ENCODE data around the gene EIF3D. TPM values are rescaled to one million over a fixed set of nuclear protein-coding genes. Genes with fewer than 3 reads are reported as not detected.
A peak's percentile ranks its signal among the peaks of the same experiment; 100 is the strongest.

The EIF3D gene
- total and polyA plus RNA-seq, 2 experiments from 2014 or later: 148 to 381 TPM

DNA sequence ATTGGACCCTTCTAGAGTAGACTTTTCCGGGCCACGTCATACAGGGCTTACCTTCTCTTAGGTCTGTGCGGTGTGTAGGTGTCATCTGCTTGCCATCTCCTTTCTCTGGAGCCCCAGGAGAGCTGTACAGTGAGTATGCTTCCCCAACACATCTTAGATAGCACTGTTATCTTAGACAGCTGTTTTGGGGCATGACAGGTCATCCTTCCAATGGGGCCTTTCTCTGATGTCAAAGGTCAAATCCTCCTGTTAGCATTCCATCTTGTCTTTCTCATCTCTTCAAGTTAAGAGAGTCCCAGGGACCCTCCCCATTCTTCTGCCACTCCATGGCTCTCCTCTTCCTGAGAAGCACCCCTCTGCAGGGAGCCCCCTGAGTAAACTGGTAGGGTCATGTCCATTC, 31.0 kb upstream of the EIF3D start (continued):
- TF ChIP-seq CREB1 (CRISPR knock-in tag; IDR thresholded peaks at IDR 0.05; ENCODE audit: low read depth): no peak
- TF ChIP-seq, protein P1, sequence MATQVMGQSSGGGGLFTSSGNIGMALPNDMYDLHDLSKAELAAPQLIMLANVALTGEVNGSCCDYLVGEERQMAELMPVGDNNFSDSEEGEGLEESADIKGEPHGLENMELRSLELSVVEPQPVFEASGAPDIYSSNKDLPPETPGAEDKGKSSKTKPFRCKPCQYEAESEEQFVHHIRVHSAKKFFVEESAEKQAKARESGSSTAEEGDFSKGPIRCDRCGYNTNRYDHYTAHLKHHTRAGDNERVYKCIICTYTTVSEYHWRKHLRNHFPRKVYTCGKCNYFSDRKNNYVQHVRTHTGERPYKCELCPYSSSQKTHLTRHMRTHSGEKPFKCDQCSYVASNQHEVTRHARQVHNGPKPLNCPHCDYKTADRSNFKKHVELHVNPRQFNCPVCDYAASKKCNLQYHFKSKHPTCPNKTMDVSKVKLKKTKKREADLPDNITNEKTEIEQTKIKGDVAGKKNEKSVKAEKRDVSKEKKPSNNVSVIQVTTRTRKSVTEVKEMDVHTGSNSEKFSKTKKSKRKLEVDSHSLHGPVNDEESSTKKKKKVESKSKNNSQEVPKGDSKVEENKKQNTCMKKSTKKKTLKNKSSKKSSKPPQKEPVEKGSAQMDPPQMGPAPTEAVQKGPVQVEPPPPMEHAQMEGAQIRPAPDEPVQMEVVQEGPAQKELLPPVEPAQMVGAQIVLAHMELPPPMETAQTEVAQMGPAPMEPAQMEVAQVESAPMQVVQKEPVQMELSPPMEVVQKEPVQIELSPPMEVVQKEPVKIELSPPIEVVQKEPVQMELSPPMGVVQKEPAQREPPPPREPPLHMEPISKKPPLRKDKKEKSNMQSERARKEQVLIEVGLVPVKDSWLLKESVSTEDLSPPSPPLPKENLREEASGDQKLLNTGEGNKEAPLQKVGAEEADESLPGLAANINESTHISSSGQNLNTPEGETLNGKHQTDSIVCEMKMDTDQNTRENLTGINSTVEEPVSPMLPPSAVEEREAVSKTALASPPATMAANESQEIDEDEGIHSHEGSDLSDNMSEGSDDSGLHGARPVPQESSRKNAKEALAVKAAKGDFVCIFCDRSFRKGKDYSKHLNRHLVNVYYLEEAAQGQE (IDR thresholded peaks at IDR 0.05; ENCODE audit: unreplicated experiment): no peak
- TF ChIP-seq, protein P2, sequence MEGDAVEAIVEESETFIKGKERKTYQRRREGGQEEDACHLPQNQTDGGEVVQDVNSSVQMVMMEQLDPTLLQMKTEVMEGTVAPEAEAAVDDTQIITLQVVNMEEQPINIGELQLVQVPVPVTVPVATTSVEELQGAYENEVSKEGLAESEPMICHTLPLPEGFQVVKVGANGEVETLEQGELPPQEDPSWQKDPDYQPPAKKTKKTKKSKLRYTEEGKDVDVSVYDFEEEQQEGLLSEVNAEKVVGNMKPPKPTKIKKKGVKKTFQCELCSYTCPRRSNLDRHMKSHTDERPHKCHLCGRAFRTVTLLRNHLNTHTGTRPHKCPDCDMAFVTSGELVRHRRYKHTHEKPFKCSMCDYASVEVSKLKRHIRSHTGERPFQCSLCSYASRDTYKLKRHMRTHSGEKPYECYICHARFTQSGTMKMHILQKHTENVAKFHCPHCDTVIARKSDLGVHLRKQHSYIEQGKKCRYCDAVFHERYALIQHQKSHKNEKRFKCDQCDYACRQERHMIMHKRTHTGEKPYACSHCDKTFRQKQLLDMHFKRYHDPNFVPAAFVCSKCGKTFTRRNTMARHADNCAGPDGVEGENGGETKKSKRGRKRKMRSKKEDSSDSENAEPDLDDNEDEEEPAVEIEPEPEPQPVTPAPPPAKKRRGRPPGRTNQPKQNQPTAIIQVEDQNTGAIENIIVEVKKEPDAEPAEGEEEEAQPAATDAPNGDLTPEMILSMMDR (conservative IDR thresholded peaks at IDR 0.05; ENCODE audit: low read depth in 2 of 2): no peak
- no peak for TF ChIP-seq EZH2phosphoT487 (IDR thresholded peaks at IDR 0.05; ENCODE audit: unreplicated experiment)
- no peak for TF ChIP-seq STAT1 (IDR thresholded peaks at IDR 0.05; ENCODE audit: unreplicated experiment)
- TF ChIP-seq JUNB (IDR thresholded peaks at IDR 0.05; ENCODE audit: unreplicated experiment): no peak
- TF ChIP-seq NANOG (IDR thresholded peaks at IDR 0.05; ENCODE audit: borderline replicate concordance): no peak
- TF ChIP-seq POLR2AphosphoS5 (IDR thresholded peaks at IDR 0.05; ENCODE audit: low read depth): no peak

DNA sequence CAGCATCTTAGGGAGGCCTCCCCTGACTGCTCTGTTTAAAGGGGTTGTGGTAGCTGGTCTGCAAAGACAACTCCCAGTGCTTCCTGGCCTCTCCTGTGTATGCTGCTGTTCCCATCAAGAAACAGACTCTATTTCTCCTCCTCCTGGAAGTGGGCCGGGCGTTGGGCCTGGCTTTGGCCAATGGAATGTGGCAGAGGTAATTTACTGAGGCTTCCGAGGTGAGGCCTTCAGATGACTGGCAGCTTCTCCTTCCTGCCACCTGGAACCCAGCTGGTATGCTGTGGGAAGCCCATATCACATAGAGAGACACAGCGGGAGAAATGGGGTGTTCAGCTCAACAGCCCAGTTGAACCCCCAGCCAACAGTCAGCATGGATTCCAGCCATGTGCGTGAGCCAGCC, 25.1 kb upstream of the EIF3D start:
- H3K79me2 ChIP-seq (replicated peaks; ENCODE audit: insufficient read depth): no peaks in the 10 kb centered on the region
- Mint-ChIP-seq H3K4me1 (peaks cover 12% of the 10 kb centered on the region), H3K4me3 (no peak overlapping the region), H3K9me3 (no peaks in the 10 kb centered on the region; the same call in 2 of the 3 replicates), H3K36me3 (ENCODE audit: low read depth) (no peaks in the 10 kb centered on the region), H3K27me3 (ENCODE audit: insufficient read depth, low read depth, poor library complexity) (peaks cover 4% of the 10 kb centered on the region), H3K27ac (no peak overlapping the region)
- no peak overlapping the region for H3K4me3 ChIP-seq
- no peaks in the 10 kb centered on the region for H4K20me1 ChIP-seq (replicated peaks; ENCODE audit: insufficient read depth)
- H3K4me2 ChIP-seq: no peak overlapping the region
- ATAC-seq (peak; percentile 84), DNase-seq (ENCODE audit: low spot score) (peak; percentile 62)
- H3K27me3 ChIP-seq (ENCODE audit: insufficient read depth): no peaks in the 10 kb centered on the region
- H3K36me3 ChIP-seq (ENCODE audit: insufficient read depth): no peaks in the 10 kb centered on the region
- peaks cover 4% of the 10 kb centered on the region; the same call in 1 of the 2 replicates for H3K4me1 ChIP-seq (ENCODE audit: insufficient read depth)
- H2AFZ ChIP-seq: no peak overlapping the region; the same call in 1 of the 2 replicates
- no peak overlapping the region for H3K27ac ChIP-seq (ENCODE audit: low read depth)
- no peaks in the 10 kb centered on the region for H3K9me2 ChIP-seq (ENCODE audit: insufficient read depth)
- H3F3A ChIP-seq (replicated peaks; ENCODE audit: low read depth): no peaks in the 10 kb centered on the region
- no peak for TF ChIP-seq NANOG (IDR thresholded peaks at IDR 0.05; ENCODE audit: borderline replicate concordance)
- TF ChIP-seq, protein P3, sequence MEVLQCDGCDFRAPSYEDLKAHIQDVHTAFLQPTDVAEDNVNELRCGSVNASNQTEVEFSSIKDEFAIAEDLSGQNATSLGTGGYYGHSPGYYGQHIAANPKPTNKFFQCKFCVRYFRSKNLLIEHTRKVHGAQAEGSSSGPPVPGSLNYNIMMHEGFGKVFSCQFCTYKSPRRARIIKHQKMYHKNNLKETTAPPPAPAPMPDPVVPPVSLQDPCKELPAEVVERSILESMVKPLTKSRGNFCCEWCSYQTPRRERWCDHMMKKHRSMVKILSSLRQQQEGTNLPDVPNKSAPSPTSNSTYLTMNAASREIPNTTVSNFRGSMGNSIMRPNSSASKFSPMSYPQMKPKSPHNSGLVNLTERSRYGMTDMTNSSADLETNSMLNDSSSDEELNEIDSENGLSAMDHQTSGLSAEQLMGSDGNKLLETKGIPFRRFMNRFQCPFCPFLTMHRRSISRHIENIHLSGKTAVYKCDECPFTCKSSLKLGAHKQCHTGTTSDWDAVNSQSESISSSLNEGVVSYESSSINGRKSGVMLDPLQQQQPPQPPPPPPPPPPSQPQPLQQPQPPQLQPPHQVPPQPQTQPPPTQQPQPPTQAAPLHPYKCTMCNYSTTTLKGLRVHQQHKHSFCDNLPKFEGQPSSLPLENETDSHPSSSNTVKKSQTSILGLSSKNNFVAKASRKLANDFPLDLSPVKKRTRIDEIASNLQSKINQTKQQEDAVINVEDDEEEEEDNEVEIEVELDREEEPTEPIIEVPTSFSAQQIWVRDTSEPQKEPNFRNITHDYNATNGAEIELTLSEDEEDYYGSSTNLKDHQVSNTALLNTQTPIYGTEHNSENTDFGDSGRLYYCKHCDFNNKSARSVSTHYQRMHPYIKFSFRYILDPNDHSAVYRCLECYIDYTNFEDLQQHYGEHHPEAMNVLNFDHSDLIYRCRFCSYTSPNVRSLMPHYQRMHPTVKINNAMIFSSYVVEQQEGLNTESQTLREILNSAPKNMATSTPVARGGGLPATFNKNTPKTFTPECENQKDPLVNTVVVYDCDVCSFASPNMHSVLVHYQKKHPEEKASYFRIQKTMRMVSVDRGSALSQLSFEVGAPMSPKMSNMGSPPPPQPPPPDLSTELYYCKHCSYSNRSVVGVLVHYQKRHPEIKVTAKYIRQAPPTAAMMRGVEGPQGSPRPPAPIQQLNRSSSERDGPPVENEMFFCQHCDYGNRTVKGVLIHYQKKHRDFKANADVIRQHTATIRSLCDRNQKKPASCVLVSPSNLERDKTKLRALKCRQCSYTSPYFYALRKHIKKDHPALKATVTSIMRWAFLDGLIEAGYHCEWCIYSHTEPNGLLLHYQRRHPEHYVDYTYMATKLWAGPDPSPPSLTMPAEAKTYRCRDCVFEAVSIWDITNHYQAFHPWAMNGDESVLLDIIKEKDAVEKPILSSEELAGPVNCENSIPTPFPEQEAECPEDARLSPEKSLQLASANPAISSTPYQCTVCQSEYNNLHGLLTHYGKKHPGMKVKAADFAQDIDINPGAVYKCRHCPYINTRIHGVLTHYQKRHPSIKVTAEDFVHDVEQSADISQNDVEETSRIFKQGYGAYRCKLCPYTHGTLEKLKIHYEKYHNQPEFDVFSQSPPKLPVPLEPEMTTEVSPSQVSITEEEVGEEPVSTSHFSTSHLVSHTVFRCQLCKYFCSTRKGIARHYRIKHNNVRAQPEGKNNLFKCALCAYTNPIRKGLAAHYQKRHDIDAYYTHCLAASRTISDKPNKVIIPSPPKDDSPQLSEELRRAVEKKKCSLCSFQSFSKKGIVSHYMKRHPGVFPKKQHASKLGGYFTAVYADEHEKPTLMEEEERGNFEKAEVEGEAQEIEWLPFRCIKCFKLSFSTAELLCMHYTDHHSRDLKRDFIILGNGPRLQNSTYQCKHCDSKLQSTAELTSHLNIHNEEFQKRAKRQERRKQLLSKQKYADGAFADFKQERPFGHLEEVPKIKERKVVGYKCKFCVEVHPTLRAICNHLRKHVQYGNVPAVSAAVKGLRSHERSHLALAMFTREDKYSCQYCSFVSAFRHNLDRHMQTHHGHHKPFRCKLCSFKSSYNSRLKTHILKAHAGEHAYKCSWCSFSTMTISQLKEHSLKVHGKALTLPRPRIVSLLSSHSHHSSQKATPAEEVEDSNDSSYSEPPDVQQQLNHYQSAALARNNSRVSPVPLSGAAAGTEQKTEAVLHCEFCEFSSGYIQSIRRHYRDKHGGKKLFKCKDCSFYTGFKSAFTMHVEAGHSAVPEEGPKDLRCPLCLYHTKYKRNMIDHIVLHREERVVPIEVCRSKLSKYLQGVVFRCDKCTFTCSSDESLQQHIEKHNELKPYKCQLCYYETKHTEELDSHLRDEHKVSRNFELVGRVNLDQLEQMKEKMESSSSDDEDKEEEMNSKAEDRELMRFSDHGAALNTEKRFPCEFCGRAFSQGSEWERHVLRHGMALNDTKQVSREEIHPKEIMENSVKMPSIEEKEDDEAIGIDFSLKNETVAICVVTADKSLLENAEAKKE (CRISPR knock-in tag; IDR thresholded peaks at IDR 0.05): no peak
- no peak for TF ChIP-seq EZH2 (IDR thresholded peaks at IDR 0.05; ENCODE audit: low read depth, unreplicated experiment)
- TF ChIP-seq ZNF114 (CRISPR knock-in tag; IDR thresholded peaks at IDR 0.05): no peak
- no peak for TF ChIP-seq ZNF331 (CRISPR knock-in tag; IDR thresholded peaks at IDR 0.05; ENCODE audit: low read depth)
- no peak for TF ChIP-seq CREB1 (CRISPR knock-in tag; IDR thresholded peaks at IDR 0.05; ENCODE audit: low read depth)
- no peak for TF ChIP-seq POLR2AphosphoS5 (IDR thresholded peaks at IDR 0.05; ENCODE audit: low read depth)
- no peak for TF ChIP-seq EZH2phosphoT487 (IDR thresholded peaks at IDR 0.05; ENCODE audit: unreplicated experiment)

All from GM23338 (cell line).